ENCODE data around the gene EFHB.

- TF ChIP-seq FOXP2 (optimal IDR thresholded peaks at IDR 0.05; ENCODE audit: borderline replicate concordance, extremely low read depth, extremely low read length, insufficient read depth), result no peak
- no peak for TF ChIP-seq REST (IDR thresholded peaks at IDR 0.05; ENCODE audit: insufficient read depth in 1 of 2, low read depth in 2 of 2, low read length in 2 of 2)
Observed at GRCh38 chr3:19901918-19902317, 32.1 kb downstream of the EFHB start.

Data from PFSK-1 (cell line).